ENCODE measurements around the gene LHX6.
A peak's percentile ranks its signal among the peaks of the same experiment; 100 is the strongest.

The LHX6 gene

DNA sequence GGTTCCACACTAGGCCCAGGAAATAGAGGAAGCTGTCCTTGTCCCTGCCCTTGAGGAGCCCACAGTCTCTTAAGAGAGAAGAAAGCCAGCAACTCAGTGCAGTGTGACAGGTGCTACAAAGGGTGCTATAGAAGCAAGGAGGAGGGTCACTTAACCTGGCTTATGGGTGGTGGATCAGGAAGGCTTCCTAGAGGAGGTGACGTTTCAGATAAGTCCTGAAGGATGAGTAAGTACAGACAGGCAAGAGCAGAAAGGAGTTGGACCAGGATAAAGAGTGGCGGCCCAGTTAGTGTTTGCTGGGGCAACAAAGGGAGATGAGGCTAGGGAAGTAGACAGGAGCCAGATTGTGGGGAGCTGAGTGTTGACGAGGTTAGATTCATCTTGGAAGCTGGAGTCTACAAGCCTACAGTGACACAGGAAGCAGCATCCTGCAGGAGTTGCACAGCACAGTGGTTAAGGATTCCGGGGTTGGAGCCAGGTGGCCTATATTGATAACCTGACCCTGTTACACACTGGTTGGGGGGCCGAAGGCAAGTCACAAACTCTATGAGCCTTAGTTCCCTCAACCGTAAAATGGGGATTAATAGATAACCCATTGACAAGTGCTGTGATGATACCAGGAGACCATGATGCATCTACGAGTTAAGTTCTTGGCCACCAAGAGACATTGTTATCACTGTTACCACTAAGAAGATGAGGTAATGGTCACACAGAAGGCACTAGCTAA is 5.4 kb upstream of the LHX6 start:
- no peak for DNase-seq (ENCODE audit: low spot score)

- no peak for DNase-seq (ENCODE audit: low spot score)
Observed at GRCh38 chr9:122232796-122233306, 4.1 kb upstream of the LHX6 start.

- DNase-seq (ENCODE audit: low spot score), result no peak
Observed at GRCh38 chr9:122229485-122229837, 704 bp upstream of the LHX6 start.

GRCh38 chr9:122228191-122228567 is 578 bp downstream of the LHX6 start:
- no peak for DNase-seq (ENCODE audit: low spot score)

GRCh38 chr9:122227575-122227900 is 1.2 kb downstream of the LHX6 start:
- DNase-seq (ENCODE audit: low spot score), result no peak

- no peak for DNase-seq (ENCODE audit: low spot score)
Observed at GRCh38 chr9:122226758-122227574, 1.8 kb downstream of the LHX6 start.

GRCh38 chr9:122226142-122226757 is 2.5 kb downstream of the LHX6 start:
- DNase-seq (ENCODE audit: low spot score), result no peak

DNA sequence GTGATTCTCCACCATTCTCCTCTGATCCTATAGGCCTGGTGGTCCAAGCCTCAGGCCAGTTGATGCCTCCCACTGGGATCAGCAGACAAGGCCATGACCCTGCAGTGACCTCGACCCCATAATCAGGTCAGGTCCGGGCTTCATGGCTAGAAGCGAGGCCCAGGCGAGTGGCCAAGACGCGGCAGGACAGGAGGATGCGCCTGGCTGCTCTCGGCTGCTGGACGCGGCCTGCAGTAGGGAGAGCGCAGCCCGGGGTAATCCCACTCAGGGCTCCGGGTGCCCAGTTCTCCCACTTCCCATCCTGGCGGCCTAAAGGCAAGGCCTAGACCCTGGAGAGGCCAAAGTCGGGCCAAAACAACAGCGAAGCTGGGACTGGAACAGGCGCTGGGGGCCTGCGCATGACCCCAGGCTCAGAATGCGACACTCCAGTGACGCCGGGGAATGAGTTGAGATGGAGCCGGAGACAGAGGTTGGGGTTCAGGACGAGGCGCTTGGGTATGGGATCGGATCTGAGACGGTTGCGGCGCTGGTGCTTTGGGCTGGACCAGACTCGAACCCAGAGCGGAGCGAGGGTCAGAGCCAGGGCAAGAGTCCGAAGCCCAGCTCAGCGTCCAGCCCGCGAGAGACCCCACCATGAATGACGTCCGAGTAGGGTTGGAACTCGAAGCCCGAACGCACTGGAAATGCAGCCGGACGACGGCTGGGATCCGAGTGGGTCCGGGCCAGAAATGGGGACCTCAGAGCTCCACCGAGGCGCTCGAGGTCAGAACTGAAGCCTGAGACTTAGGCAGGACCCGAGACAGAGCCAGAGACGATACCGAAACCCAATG is 3.2 kb downstream of the LHX6 start:
- no peak for DNase-seq (ENCODE audit: low spot score)

DNA sequence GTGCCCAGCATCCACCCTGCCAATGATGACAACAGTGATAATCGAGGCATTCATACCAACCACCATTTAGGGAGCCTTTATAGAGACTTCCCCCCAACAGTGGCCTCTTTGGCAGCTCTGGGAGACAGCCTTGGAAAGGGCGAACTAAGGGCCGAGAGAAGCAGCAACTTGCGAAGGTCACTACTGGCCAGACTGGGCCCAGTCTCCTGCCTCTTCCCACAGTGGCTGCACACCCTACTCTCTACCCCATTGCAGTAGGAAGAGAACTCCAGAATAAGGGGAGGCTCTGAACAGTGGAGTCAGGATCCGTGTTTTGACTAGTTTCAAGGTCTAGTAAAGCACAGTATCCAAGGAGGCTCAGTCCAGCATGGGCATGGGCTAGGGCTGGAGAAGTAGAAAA is 5.3 kb downstream of the LHX6 start:
- no peak for DNase-seq (ENCODE audit: low spot score)

- no peak for DNase-seq (ENCODE audit: low spot score)
Observed at GRCh38 chr9:122222791-122223190, 6.0 kb downstream of the LHX6 start.

DNA sequence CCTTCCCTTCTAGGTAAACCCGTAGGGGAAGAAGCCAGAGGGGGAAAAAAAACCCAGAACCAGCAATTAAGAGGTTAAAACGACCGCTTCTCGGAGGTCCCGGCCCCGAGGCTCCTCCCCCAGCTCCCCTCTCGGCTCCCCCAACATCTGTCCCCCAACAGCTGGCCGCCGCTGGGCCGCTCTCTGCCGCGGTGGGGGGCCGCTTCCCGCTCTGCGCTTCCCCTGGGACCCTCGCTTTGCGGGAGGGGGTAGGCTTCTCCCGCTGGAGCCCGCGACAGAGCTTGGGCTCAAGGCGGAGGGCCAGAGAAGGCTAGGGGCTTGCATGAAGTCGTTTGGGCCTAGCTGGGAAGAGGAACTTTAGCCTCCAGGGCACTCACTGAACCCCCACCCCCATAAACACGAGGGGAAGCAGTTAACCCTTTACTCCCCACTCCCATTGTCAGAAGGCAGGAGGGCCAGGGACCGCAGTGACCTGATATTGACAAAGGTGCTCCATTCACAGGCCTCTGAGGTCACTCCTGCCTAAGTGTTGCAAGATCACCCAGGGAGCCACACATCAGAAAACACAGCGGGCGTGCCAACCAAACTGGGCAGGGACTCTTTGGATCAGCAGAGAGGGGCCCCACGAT is 7.5 kb downstream of the LHX6 start:
- DNase-seq (ENCODE audit: low spot score), result peak; percentile 13

- no peak for DNase-seq (ENCODE audit: low spot score)
Observed at GRCh38 chr9:122220673-122221182, 8.0 kb downstream of the LHX6 start.

- DNase-seq (ENCODE audit: low spot score), result peak; percentile 47
Observed at GRCh38 chr9:122219856-122220672, 8.7 kb downstream of the LHX6 start.

DNA sequence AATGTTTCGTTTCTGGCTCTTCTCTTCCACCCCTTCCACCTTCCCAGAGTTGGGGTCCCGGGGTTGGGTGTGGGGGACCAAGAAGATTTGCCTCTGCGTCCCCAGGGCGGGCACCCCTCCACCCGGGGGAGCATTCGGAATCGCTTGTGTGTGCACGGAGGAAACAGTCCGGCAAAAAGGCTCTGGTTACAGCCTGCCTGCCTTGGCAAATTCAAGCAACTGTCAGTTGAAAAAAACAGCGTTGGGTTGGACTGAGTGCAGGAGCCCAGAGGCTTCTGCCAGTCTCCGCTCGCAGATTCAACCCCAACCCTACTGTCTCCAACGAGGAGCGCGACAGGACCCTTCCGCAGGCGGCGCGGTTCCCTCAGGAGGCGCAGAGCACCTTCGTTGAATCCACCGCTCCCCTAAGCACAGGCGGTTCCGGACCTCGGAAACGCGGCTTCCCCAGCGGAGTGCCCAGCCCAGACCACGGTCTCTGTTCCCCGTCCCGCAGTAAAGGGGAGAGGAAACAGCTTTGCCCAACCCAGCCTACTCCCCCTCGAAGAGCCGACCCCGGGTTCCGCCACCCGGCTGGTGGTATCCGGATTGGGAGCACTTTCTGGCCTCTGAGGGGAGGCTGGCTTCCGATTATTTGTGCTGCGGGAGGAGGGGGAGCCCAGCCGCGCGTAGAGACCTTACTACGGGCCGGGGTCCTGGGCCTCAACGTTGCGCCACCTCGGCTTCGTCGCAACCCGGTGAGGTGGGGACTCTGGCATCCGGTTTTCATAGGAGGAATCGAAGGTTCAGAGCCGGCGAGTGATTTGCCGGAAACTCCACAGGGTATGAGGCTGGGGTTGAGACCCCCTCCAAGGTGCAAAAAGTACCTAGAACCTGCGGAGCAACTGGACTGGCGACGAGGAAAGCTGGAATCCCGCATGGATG is 9.6 kb downstream of the LHX6 start:
- peak; percentile 39 for DNase-seq (ENCODE audit: low spot score)

DNA sequence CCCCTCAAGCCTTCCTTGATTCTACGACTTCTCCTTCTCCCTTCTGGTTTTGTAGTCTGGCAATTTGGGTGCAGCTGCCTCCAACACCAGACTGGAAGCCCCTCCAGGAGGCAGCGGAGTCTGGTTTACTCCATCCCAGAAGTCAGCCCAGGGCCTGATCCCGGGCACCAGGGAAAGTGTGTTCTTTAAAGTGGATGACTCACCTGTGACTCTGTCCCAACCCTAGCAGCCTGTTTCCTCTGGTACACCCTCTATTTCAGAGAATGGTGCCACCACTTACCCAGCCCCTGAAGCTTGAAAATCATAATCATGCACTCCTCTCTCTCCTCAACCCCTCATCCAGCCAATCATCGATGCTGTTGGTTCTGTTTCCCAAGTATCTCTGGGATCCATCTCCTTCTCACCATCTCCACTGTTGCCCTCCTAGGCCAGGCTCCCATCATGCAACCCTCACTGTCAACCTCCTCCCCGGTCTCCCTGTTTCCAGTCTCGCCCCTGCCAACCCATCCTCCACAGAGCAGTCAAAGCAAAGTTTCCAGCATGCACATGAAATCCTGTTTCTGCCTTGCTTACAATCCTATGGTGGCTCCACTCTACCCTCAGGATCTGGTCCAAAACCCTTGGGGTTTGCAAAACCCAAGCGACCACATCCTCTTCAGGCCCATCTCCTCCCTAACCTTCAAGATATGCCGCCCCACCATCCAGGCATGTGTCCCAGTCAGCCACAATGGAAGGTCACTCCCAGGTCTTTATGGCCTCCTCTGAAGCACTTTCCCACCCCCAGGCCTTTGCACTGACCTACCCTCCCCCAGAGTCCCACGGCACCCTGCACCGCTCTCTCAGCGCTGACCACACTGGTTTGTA is 10.5 kb downstream of the LHX6 start:
- DNase-seq (ENCODE audit: low spot score), result no peak

- no peak for DNase-seq (ENCODE audit: low spot score)
Observed at GRCh38 chr9:122217640-122218039, 11.1 kb downstream of the LHX6 start.

DNA sequence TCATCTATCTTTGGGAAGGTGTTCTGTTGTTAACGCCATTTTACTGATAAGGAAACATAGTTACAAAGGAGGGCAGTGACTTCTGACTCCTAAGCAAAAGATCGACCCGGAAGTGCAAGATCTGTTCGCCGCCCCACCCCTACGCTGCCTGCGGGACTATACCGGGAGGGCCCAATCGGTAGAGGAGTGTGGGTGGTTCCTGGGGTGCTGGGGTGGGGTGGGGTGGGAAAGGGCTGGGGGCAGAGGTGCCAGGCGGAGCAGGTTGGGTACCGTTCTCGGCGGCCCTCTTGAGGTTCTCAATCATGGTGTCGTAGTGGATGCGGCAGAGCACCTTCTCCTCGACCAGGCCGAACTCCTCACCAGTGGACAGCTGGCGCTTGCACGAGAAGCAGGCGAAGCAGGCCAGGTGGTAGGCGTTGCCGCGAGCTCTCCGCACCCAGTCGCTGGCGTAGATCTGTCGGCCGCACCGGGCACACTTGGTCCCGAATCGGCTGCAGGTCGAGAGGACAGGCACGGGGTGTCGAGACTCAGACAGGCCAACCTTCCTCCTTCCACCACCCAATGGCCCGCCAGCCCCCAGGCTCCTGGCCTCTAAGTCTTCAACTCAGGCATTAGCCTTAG is 11.8 kb downstream of the LHX6 start:
- DNase-seq (ENCODE audit: low spot score), result no peak

DNA sequence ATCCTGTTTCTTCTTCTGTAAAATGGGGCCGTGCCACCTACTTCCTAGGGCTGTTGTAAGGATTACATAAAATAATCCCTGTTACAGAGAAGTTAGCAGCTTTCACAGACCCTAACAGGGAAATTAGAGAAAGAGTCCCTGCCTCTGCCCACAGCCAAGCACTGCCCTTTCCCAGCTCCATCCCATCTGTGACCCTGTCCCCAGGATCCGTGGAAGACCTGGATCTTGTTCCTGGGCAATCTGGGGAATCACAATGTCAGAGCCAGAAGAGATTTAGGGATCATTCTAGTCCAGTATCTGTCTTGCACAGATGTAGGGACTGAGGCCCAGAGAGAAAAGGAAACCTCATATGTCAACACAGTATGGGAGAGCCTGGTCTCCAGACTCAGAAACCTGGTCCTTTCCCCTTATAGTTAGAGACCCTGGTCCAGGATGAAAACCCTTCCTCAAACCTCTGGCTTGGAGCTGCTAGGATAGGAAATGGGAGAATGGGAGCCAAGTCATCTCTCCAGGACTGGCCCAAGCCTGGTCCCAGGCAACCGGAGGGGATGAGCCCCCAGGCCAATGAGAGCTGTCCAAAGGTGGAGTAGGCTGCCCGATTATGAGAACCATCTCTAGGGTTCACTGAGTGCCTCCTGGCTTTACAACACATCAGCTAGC is 12.5 kb downstream of the LHX6 start:
- DNase-seq (ENCODE audit: low spot score), result no peak
